COLO668 (cell line): ENCODE results near the gene LPIN3.

Source experiments
- DNase-seq: peaks from one replicate; lab custom pipeline; 2025; ENCODE audit not compliant: unreplicated experiment; lab: John Stamatoyannopoulos, UW

LPIN3 gene

GRCh38 chr20:41320976-41321375 is 19.6 kb upstream of the LPIN3 start:
- DNase-seq = no peak

- no peak for DNase-seq
Measured at GRCh38 chr20:41327178-41327577, 13.4 kb upstream of the LPIN3 start.

- no peak for DNase-seq
Measured at GRCh38 chr20:41329435-41330342, 10.9 kb upstream of the LPIN3 start.

GRCh38 chr20:41330343-41330720 is 10.3 kb upstream of the LPIN3 start:
- DNase-seq = no peak

- DNase-seq = no peak
Measured at GRCh38 chr20:41330941-41331340, 9.7 kb upstream of the LPIN3 start.

- no peak for DNase-seq
Measured at GRCh38 chr20:41331731-41332130, 8.9 kb upstream of the LPIN3 start.

GRCh38 chr20:41334036-41334435 is 6.6 kb upstream of the LPIN3 start:
- DNase-seq = no peak

- no peak for DNase-seq
Measured at GRCh38 chr20:41334443-41335421, 5.9 kb upstream of the LPIN3 start.

- no peak for DNase-seq
Measured at GRCh38 chr20:41335591-41335990, 5.0 kb upstream of the LPIN3 start.

- DNase-seq = no peak
Measured at GRCh38 chr20:41336711-41337492, 3.7 kb upstream of the LPIN3 start.

GRCh38 chr20:41339957-41340326 is 679 bp upstream of the LPIN3 start:
- DNase-seq = peak; percentile 95

GRCh38 chr20:41342474-41343464 is 2.1 kb downstream of the LPIN3 start:
- no peak for DNase-seq

- DNase-seq = no peak
Measured at GRCh38 chr20:41344477-41344876, 3.9 kb downstream of the LPIN3 start.

- DNase-seq = peak; percentile 17
Measured at GRCh38 chr20:41344938-41345728, 4.5 kb downstream of the LPIN3 start.

- no peak for DNase-seq
Measured at GRCh38 chr20:41345729-41346067, 5.1 kb downstream of the LPIN3 start.

GRCh38 chr20:41347523-41348429 is 7.2 kb downstream of the LPIN3 start:
- no peak for DNase-seq

GRCh38 chr20:41348430-41349172 is 8.0 kb downstream of the LPIN3 start:
- no peak for DNase-seq
